Sciatic nerve (tissue), 2 donors: ENCODE results near the gene TRIM7. TPM values are rescaled to one million over a fixed set of nuclear protein-coding genes. Genes with fewer than 3 reads are reported as not detected.
A peak's percentile ranks its signal among the peaks of the same experiment; 100 is the strongest.

Source experiments
- ATAC-seq: fragments of 200-7000 bp; cut with Tn5 transposase; one replicate; pipeline ENCODE4 v1.9.1; 2020; ENCODE audit warnings: mild to moderate bottlenecking, moderate library complexity
- DNase-seq: peaks from one replicate; pipeline ENCODE4 v3.0.0-alpha.2; 2020; ENCODE audit warnings: low spot score
- intact Hi-C: fragments of 100-400 bp; cut with DNase I; formaldehyde crosslinking; loops from one replicate; pipeline ENCODE4 v1.14.2; 2022
- total RNA-seq: library from RNA; stranded (reverse); fragmentation: NEBNext Ultra II Directional; extraction: Animal tissue kit (Norgen Biotek cat#: 25700); gene quantifications from one replicate; pipeline ENCODE4 v1.2.1, GENCODE V29; 2021
- donor health status: DM: no; HTN: no; CAD: no.
- donor health status: DM: no; HTN: no; CAD: no.

TRIM7 gene
- total RNA-seq, 1 donor from 2014 or later, result 3.2 TPM

GRCh38 chr5:181233801-181234454 lies 28.9 kb upstream of the TRIM7 start:
- DNase-seq (no peak), ATAC-seq (no peak)
- intact Hi-C loops, result no loop called here

GRCh38 chr5:181233088-181233800 lies 28.2 kb upstream of the TRIM7 start:
- DNase-seq (no peak), ATAC-seq (no peak)
- intact Hi-C loops, result no loop called here

- DNase-seq, result no peak
- no peak for ATAC-seq
- intact Hi-C loops, result no loop called here
These were observed 27.6 kb upstream of the TRIM7 start for GRCh38 chr5:181232593-181232992.

- ATAC-seq, result no peak
- DNase-seq, result peak; percentile 53
- intact Hi-C loops, result no loop called here
These were observed 26.4 kb upstream of the TRIM7 start for GRCh38 chr5:181231432-181231831.

- intact Hi-C loops, result no loop called here
- no peak for DNase-seq
- ATAC-seq, result no peak
These were observed 25.6 kb upstream of the TRIM7 start for GRCh38 chr5:181230551-181230950.

- DNase-seq (no peak), ATAC-seq (no peak)
- intact Hi-C loops, result no loop called here
These were observed 25.0 kb upstream of the TRIM7 start for GRCh38 chr5:181229996-181230395.

- no peak for DNase-seq
- ATAC-seq, result no peak
- intact Hi-C loops, result no loop called here
These were observed 19.6 kb upstream of the TRIM7 start for GRCh38 chr5:181224390-181225229.

GRCh38 chr5:181223729-181224389 lies 18.9 kb upstream of the TRIM7 start:
- DNase-seq, result peak; percentile 78
- ATAC-seq, result peak; percentile 12
- intact Hi-C loops, result no loop called here

GRCh38 chr5:181223058-181223728 lies 18.2 kb upstream of the TRIM7 start, which contains the start of gene TRIM41:
Gene TRIM41, plus strand, starts transcription at chr5:181223281. Its CDS starts 719 bp downstream, at chr5:181224000.
- DNase-seq (peak; percentile 99), ATAC-seq (peak; percentile 94)
- intact Hi-C loops, result no loop called here

- intact Hi-C loops, result no loop called here
- ATAC-seq (peak; percentile 20), DNase-seq (no peak)
These were observed 17.6 kb upstream of the TRIM7 start for GRCh38 chr5:181222630-181223057.

GRCh38 chr5:181221792-181222629 lies 17.0 kb upstream of the TRIM7 start:
- intact Hi-C loops, result no loop called here
- DNase-seq, result peak; percentile 98
- peak; percentile 80 for ATAC-seq

- DNase-seq (no peak), ATAC-seq (no peak)
- intact Hi-C loops, result no loop called here
These were observed 16.3 kb upstream of the TRIM7 start for GRCh38 chr5:181221105-181221791.

GRCh38 chr5:181220178-181220515 lies 15.2 kb upstream of the TRIM7 start:
- intact Hi-C loops, result no loop called here

GRCh38 chr5:181219262-181220177 lies 14.5 kb upstream of the TRIM7 start:
- ATAC-seq (no peak), DNase-seq (no peak)
- intact Hi-C loops, result no loop called here

More at GRCh38 chr5:181220178-181220515, 15.2 kb upstream of the TRIM7 start:
- ATAC-seq, result no peak
- no peak for DNase-seq

- intact Hi-C loops, result no loop called here
- ATAC-seq (no peak), DNase-seq (no peak)
These were observed 13.8 kb upstream of the TRIM7 start for GRCh38 chr5:181218795-181219124.

- no peak for ATAC-seq
These were observed 12.7 kb upstream of the TRIM7 start for GRCh38 chr5:181217803-181218062.

More at GRCh38 chr5:181217803-181218062, 12.7 kb upstream of the TRIM7 start:
- DNase-seq, result no peak
- intact Hi-C loops, result no loop called here
